VCaP (cell line): ENCODE results near the gene GCHFR.

Source experiments
- H3K27ac ChIP-seq: fragments of 450-650 bp; 2 replicates; pipeline ENCODE4 v1.5.1; 2017
- CTCF ChIP-seq: fragments of 450-650 bp; conservative IDR thresholded peaks from 2 replicates; pipeline ENCODE4 v1.5.1; 2017; ENCODE audit warnings: mild to moderate bottlenecking, moderate library complexity

Gene GCHFR

GRCh38 chr15:40743921-40744814 is 19.7 kb upstream of the GCHFR start:
- no peak overlapping the region for H3K27ac ChIP-seq
- TF ChIP-seq CTCF = no peak

- TF ChIP-seq CTCF = no peak
- no peak overlapping the region for H3K27ac ChIP-seq
Measured at GRCh38 chr15:40744815-40745152, 19.1 kb upstream of the GCHFR start.

- no peak overlapping the region for H3K27ac ChIP-seq
- no peak for TF ChIP-seq CTCF
Measured at GRCh38 chr15:40746916-40747418, 16.9 kb upstream of the GCHFR start.

DNA sequence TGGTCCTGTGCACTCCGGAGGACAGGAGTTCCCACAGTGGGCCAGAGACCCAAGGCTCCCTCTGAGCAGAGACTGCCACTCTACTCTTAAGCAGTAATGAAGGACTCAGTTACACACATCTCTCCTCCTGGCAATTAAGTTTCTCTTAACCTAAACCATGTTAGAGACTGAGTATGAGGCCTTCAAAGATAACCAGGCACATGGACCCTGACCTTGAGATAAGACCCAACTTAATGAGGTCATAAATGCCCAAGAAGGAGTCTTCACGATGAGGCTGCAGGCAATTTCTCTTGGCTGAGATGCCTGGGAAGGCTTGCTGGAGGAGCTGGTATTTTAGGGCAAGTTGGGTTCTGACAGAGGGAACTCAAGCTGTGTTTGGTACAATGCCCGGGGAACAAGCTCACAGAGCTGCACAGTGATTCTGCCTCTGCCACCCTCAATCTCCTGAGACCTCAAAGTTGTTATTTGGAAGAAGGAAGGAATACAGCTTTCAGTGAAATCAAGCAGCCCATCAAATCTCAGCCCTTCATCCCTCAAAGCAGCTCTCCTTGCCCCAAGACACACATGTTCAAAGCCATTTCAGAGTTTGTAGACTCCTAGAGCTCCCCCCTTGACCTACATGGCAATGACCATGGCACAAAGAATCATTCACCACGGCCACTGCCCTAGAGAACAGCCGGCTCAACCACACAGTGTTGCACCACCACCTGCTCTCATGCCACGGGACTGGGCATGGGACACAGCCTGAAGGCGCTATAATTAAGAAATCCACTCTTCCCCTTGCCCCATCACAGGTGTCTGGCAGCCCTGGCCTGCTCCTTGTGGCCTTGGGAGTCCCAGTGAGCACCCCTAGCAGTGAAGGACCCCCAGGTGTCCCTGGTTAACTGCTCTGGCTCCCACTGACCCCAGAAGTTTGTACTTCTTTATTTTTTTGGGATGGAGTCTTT is 15.9 kb upstream of the GCHFR start:
- TF ChIP-seq CTCF = no peak

GRCh38 chr15:40749151-40749630 is 14.7 kb upstream of the GCHFR start:
- TF ChIP-seq CTCF = no peak
- no peak overlapping the region for H3K27ac ChIP-seq

More for the DNA sequence above, 15.9 kb upstream of the GCHFR start:
- no peak overlapping the region for H3K27ac ChIP-seq

- H3K27ac ChIP-seq = no peak overlapping the region
- TF ChIP-seq CTCF = no peak
Measured at GRCh38 chr15:40750885-40751284, 13.0 kb upstream of the GCHFR start.

DNA sequence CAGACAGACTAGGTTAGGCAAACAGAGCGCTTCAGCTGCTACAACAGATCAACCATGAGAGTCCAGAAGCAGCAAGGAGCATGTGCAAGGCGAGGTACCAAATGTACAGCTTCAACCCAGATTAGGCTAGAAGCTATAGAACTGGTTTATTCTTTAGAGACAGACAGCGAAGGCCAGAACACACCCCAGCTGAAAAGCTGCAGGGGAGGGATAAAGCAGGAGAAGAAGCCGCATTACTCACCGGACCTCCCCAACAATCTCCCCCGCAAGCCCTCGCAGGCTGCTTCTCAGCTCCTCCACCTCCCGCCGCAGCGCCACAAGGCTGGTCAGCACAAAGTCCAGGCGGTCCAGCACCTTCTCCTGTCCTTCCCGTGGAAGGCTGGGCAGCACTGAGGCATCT is 12.1 kb upstream of the GCHFR start:
- H3K27ac ChIP-seq = no peak overlapping the region
- TF ChIP-seq CTCF = no peak
